Ectodermal cell (in vitro differentiated cells): Measurements from ENCODE around the gene KRTAP4-7.
"Not testable (repeated sequence)": the region's sequence is repeated elsewhere in the genome, so short reads cannot be mapped to it uniquely, and the experiment has no call there.

Source experiments
- H3K27ac ChIP-seq: 2 replicates; pipeline ENCODE4 v1.7.0; 2013; ENCODE audit warnings: mild to moderate bottlenecking, low read depth, low read length; ENCODE audit not compliant: insufficient read depth, poor library complexity, severe bottlenecking
- H3K27me3 ChIP-seq: 2 replicates; pipeline ENCODE4 v1.7.0; 2013; ENCODE audit warnings: mild to moderate bottlenecking, low read length; ENCODE audit not compliant: insufficient read depth, control insufficient read depth, poor library complexity, severe bottlenecking
- H3K36me3 ChIP-seq: one replicate; pipeline ENCODE4 v1.7.0; 2013; ENCODE audit warnings: low read length; ENCODE audit not compliant: control insufficient read depth, insufficient read depth
- H3K4me1 ChIP-seq: one replicate; pipeline ENCODE4 v1.7.0; 2013; ENCODE audit warnings: low read length; ENCODE audit not compliant: control insufficient read depth, insufficient read depth
- H3K4me3 ChIP-seq: 2 replicates; pipeline ENCODE4 v1.7.0; 2013; ENCODE audit warnings: low read depth, low read length, control low read depth; ENCODE audit not compliant: insufficient read depth
- H3K9me3 ChIP-seq: 2 replicates; pipeline ENCODE4 v1.7.0; 2013; ENCODE audit warnings: mild to moderate bottlenecking, low read length, moderate library complexity; ENCODE audit not compliant: control insufficient read depth
- WGBS, 2 experiments: methylation state at CpG; one replicate each; pipeline ENCODE4 v1.1.7; 2013; ENCODE audit warnings: missing lambda C conversion rate in 2 of 2; 5-methylcytosine and 5-hydroxymethylcytosine counted together

The KRTAP4-7 gene

DNA sequence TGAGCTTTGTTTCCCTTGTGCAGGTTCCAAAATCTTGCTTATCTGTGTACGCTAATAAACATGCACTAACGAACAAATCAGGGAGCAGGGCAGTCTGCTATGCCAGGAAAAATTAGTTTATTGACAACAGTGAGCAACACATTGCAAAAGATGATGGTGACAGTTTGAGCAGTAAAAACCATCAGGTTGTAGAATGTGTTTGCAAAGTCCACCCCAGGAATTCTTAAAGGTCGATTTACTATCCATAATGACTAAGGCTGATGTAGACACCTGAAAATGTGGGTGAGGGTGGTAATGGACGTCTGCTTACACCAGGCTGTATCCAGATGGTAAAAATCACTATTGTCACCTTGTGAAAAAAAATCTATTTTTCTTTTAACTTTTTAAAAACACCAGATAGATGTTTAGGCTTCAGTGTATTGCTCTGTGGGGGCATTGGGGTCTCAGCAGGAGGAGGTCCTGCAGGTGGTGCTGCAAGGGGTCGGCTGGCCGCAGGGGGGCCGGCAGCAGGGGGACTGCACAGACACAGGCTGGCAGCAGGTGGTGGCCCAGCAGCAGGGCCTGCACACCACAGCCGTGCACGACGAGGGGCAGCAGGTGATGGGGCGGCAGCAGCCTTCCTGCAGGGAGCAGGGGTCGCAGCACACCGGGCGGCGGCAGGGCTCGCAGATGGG, 18.8 kb upstream of the KRTAP4-7 start:
- H3K27me3 ChIP-seq, H3K9me3 ChIP-seq, H3K4me3 ChIP-seq, H3K27ac ChIP-seq, H3K36me3 ChIP-seq, H3K4me1 ChIP-seq: not testable (repeated sequence)
- WGBS, 2 experiments: 84 to 88% methylated on average over 4 to 5 of the region's 16 CpGs

DNA sequence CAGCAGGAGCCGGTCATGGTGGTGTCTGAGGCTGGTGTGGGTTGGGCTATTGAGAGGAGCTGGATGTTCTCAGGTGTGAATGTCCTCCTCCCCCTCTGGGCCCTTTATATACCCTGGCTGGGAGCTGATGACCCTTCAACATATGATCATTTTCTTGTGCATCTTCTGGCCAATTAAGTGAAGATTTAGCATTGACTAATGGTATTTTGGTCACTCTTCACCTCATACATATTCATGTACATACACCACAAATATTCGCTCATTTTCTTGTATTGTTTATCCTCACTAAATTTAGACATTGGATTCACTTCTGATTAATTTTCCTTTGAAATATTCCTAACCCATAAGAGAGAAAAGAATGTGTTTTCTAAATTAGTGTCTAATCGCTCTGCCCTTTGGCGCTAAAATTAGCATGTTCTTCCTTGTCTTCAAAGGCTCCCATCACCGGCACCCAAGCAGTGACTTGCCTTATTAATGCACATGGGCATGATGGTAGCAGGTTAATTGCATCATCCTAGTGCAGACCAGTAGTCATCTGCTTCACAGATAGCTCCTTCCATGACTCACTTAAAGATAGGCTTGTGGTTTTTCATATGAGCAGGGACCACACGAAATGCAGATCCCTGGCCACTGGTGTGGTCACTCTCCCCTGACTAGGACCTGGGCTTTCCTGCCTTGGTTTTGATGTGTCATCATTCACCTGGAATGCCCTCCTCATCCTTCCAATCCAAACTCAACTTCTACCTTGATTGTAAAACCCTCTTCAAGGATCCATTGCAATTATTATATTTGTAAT, 17.9 kb upstream of the KRTAP4-7 start, which contains the start of gene KRTAP2-4:
TSS of gene KRTAP2-4 (minus strand) at position 51 of the 796 bp plus-strand sequence. CDS start at position 17, 34 bp downstream.
- 94 to 97% methylated on average over 6 of the region's 6 CpGs for WGBS, 2 experiments
- no peaks in the 10 kb centered on the region for H3K9me3 ChIP-seq
- H3K27me3 ChIP-seq: no peaks in the 10 kb centered on the region
- no peak within 1 kb of the TSS for H3K4me3 ChIP-seq
- H3K36me3 ChIP-seq: no peaks in the 10 kb centered on the region
- no peak within 1 kb of the TSS for H3K27ac ChIP-seq
- H3K4me1 ChIP-seq: no peaks in the 10 kb centered on the region

DNA sequence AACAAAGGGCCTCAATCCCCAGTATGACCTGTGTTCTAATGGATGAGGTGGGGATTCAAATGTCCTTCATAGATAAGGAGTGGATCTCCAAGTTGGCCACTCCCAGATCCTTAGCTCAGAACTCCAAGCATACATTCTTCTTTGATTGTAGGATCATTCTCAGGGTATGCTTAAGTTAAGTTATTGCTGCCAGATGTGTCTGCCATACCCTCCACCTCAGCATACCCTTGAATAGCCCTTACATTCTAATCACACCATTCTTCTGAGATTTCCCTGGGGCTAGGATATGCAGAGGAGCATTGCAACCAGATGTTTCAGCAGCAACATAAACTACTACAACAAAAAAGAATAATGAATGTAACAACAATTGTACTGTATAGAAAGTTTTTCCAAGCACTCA, 16.7 kb upstream of the KRTAP4-7 start:
- Histone ChIP-seq H3K27me3 (no peaks in the 10 kb centered on the region), H3K36me3 (no peaks in the 10 kb centered on the region), H3K27ac (no peak overlapping the region), H3K4me1 (no peaks in the 10 kb centered on the region), H3K9me3 (no peaks in the 10 kb centered on the region), H3K4me3 (no peak overlapping the region)

DNA sequence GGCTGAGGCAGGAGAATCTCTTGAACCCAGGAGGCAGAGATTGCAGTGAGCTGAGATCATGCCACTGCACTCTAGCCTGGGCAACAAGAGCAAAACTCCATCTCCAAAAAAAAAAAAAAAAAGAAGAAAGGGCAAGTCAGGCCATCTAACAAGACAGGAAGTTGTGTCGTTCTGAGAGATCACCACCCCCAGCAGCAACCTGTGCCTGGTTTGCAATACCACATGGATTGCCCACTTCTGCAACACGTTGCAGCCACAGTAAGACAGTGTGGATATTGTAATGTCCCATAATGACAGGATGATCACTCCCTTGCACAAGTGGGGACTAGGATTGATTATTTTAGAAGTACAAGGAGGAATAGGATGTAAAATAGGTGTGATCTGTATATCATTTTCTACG, 14.9 kb upstream of the KRTAP4-7 start:
- Histone ChIP-seq H3K27me3 (no peaks in the 10 kb centered on the region), H3K4me3 (no peak overlapping the region), H3K36me3 (no peaks in the 10 kb centered on the region), H3K9me3 (no peaks in the 10 kb centered on the region), H3K27ac (no peak overlapping the region), H3K4me1 (no peaks in the 10 kb centered on the region)
- WGBS, 2 experiments: 87 to 95% methylated on average over 3 of the region's 3 CpGs

DNA sequence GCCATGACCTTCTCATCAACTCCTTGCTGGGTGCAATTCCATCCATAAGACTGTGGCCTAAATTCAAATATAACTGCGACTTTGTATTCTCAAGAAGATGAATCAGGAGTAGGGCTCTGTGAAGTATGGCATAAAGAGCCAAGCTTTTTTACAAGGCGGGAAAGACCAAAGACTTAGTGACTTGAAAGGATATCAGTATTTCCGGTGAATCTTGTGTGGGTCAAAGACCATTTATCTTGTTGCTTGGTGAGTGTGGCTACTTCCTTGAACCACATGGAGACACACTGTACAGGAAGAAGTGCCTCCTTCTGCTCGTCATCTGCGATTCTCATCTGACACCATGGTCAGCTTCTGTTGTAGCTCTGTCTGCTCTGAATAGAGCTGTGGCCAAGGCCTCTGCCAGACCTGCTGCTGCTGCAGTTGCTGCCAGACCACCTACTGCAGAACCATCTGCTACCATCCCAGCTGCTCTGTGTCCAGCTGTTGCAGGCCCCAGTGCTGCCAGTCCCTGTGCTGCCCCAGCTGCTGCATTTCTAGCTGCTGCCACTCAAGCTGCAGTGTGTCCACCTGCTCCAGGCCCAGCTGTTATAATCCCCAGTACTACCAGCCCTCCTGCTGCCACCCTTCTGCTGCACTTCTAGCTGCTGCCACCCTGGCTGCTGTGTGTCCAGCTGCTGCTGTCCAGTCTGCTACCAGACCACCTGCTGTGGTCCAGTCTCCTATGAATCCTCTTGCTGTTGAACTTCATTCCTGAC, 12.2 kb upstream of the KRTAP4-7 start:
- no peaks in the 10 kb centered on the region for H3K36me3 ChIP-seq
- WGBS, 2 experiments: 92 to 94% methylated on average over 5 of the region's 5 CpGs
- no peaks in the 10 kb centered on the region for H3K9me3 ChIP-seq
- no peaks in the 10 kb centered on the region for H3K4me1 ChIP-seq
- H3K27ac ChIP-seq: no peak overlapping the region
- no peak overlapping the region for H3K4me3 ChIP-seq
- H3K27me3 ChIP-seq: no peaks in the 10 kb centered on the region

DNA sequence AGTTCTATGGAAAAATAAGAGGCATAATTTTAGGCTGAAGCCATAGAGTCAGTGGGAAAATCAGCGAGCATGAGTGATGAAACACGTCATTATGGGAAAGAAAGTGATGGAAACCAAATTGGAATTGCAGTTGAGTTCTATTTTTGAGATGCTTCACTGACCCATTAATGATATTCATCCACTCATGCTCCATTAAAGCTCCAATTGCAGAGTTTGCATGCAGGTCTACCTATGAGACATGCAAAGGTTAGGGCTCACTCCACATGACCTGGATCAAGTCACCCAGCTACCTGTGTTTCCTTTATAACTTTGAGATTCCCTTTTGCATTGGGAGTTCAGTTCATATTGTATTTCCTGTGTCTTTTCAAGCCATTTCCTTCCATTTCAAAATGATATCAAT, 10.3 kb upstream of the KRTAP4-7 start:
- Histone ChIP-seq H3K9me3 (no peaks in the 10 kb centered on the region), H3K4me1 (no peaks in the 10 kb centered on the region), H3K4me3 (no peak overlapping the region), H3K27me3 (no peaks in the 10 kb centered on the region), H3K27ac (no peak overlapping the region), H3K36me3 (no peaks in the 10 kb centered on the region)
- 93% methylated on average over 2 of the region's 2 CpGs for WGBS, 2 experiments

DNA sequence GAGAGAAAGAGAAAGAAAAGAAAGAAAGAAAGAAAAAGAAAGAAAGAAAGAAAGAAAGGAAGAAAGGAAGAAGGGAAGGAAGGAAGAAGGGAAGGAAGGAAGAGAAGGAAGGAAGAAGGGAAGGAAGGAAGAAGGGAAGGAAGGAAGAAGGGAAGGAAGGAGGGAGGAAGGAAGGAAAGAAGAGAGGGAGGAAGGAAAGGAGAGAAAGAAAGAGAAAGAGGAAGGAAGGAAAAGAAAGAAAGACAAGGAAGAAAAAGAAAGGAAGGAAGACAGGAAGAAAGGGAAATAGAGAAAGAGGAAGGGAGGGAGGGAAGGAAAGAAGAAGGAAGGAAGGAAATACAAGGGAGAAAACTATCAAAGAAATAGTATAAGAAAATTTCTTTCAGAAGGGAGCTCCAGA, 7.2 kb upstream of the KRTAP4-7 start:
- Histone ChIP-seq H3K4me3 (no peak overlapping the region), H3K4me1 (no peaks in the 10 kb centered on the region), H3K27me3 (no peaks in the 10 kb centered on the region), H3K36me3 (no peaks in the 10 kb centered on the region), H3K27ac (no peak overlapping the region), H3K9me3 (no peaks in the 10 kb centered on the region)

DNA sequence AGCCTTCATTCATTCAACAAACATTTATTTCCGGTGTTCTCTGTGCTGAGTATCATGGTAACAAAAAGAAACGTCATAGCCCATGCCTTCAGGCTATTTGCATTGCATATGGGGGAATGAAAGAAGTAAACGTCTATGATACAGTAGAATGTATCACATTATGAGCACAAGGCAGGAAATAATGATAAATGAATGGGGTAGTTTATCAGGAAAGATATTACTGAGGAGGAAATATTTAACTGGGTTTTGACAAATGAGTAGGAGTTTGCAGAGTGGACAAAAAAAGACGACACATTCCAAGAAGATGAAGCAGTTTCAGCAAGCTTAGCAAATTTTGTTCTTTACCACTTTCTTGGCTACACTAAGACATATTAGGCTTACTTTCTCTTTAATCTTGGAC, 1.3 kb upstream of the KRTAP4-7 start:
- Histone ChIP-seq H3K27me3 (no peaks in the 10 kb centered on the region), H3K4me1 (no peaks in the 10 kb centered on the region), H3K4me3 (no peak overlapping the region), H3K27ac (no peak overlapping the region), H3K9me3 (no peaks in the 10 kb centered on the region), H3K36me3 (no peaks in the 10 kb centered on the region)
- WGBS, 2 experiments: 86 to 89% methylated on average over 4 of the region's 4 CpGs

DNA sequence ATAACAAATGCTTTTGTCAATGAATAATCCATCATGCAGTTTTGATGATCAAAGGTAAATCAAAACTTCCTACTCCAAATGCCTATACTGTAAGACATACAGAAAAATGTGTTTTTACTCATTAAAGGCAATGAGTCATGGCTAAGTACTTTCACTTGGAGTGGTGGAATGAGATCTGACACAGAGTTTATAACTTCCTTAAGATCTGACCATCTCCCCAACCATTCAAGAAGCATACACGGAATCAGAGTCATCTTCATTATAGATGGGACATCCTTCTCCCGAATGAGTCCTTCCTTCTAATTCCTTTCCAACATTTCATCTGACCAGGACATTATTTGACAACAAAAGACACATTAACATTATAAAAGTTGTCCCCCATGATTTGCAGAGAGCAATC, 523 bp upstream of the KRTAP4-7 start:
- H3K36me3 ChIP-seq, H3K27ac ChIP-seq, H3K4me3 ChIP-seq, H3K27me3 ChIP-seq, H3K4me1 ChIP-seq, H3K9me3 ChIP-seq: not testable (repeated sequence)
- WGBS, 2 experiments: 89 to 100% methylated on average over 1 to 2 of the region's 2 CpGs

DNA sequence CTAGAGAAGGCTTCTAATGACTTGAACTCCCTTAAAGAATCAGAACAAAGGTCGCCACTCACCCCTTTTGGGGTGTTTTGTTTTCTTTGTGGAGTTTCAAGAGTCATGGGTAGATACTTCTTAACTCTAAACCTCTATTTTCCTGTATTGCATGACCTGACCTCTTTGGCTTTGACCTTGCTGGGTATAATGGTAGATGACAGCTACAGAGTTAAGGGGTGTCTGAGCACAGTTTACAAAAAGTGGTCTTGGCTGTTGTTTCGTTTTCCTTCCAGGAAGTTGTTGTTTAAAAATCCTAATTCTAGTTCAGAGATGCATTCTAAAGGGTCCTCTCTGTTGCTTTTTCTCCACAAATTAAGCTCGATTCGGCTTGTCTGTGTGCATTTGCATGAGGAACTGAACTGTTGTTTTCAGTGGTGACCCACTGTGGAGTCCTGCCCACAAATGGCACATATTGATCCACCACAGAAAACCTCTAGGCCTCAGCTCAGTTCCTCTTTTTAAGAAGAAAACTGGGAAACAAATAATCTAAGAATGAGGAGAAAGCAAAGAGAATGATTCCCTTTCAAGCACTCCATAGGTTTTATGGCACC, 4.9 kb downstream of the KRTAP4-7 start:
- H3K27me3 ChIP-seq, H3K4me3 ChIP-seq, H3K9me3 ChIP-seq, H3K4me1 ChIP-seq, H3K36me3 ChIP-seq, H3K27ac ChIP-seq: not testable (repeated sequence)
- WGBS, 2 experiments: 67 to 76% methylated on average over 1 to 4 of the region's 4 CpGs
